ENCODE data around the gene ANAPC13.

Gene ANAPC13

DNA sequence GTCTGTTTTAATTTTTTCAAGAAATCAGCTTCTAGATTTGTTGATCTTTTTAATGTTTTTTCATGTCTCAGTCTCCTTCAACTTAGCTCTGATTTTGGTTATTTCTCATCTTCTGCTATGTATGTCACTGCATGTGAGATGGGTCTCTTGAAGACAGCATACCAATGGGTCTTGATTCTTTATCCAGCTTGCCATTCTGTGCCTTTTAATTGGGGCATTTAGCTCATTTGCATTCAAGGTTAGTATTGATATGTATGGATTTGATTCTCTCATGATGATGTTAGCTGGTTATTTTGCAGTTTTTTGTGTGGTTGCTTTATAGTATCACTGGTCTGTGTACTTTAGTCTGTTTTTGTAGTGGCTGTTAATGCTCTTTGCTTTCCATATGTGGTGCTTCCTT is 39.5 kb upstream of the ANAPC13 start:
- TF ChIP-seq, protein P1, sequence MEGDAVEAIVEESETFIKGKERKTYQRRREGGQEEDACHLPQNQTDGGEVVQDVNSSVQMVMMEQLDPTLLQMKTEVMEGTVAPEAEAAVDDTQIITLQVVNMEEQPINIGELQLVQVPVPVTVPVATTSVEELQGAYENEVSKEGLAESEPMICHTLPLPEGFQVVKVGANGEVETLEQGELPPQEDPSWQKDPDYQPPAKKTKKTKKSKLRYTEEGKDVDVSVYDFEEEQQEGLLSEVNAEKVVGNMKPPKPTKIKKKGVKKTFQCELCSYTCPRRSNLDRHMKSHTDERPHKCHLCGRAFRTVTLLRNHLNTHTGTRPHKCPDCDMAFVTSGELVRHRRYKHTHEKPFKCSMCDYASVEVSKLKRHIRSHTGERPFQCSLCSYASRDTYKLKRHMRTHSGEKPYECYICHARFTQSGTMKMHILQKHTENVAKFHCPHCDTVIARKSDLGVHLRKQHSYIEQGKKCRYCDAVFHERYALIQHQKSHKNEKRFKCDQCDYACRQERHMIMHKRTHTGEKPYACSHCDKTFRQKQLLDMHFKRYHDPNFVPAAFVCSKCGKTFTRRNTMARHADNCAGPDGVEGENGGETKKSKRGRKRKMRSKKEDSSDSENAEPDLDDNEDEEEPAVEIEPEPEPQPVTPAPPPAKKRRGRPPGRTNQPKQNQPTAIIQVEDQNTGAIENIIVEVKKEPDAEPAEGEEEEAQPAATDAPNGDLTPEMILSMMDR (IDR thresholded peaks at IDR 0.05; ENCODE audit: low read depth, low read length, missing control alignments) = no peak
- no peak overlapping the region for H3K4me3 ChIP-seq (ENCODE audit: low read depth, low read length)
- DNase-seq (ENCODE audit: low read depth) = no peak

DNA sequence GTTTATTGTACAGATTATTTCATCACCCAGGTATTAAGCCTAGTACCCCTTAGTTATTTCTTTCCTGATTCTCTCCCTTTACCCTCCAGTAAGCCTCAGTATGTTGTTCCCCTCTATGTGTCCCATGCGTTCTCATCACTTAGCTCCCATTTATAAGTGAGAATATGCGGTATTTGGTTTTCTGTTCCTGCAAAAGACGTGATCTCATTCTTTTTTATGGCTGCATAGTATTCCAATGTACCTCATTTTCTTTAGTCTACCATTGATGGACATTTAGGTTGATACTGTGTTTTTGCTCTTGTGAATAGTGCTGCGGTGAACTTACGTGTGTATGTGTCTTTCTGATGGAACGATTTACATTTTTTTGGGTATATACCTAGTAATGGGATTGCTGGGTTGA is 36.8 kb upstream of the ANAPC13 start:
- TF ChIP-seq, protein P1 (IDR thresholded peaks at IDR 0.05; ENCODE audit: low read depth, low read length, missing control alignments) = no peak
- no peak for DNase-seq (ENCODE audit: low read depth)
- H3K4me3 ChIP-seq (ENCODE audit: low read depth, low read length) = no peak overlapping the region

DNA sequence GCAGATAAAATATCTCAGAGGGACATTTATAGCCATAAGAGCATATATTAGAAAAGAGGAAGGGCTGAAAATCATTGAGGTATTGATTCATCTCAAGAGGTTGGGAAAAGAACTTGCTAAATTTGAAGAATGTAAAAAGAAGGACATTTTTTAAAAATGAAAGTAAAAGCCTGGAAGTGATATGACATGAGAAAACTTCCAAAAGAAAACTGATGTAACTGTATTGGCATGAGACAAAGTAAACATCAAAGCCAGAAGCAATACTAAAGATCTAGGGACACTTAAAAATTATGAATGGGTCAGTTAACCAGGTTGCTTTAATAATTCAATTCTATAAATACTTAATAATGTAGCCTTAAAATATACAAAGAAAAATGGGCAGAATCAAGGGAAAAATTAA is 32.0 kb upstream of the ANAPC13 start:
- no peak overlapping the region for H3K4me3 ChIP-seq (ENCODE audit: low read depth, low read length)
- TF ChIP-seq, protein P1 (IDR thresholded peaks at IDR 0.05; ENCODE audit: low read depth, low read length, missing control alignments) = no peak
- DNase-seq (ENCODE audit: low read depth) = no peak

DNA sequence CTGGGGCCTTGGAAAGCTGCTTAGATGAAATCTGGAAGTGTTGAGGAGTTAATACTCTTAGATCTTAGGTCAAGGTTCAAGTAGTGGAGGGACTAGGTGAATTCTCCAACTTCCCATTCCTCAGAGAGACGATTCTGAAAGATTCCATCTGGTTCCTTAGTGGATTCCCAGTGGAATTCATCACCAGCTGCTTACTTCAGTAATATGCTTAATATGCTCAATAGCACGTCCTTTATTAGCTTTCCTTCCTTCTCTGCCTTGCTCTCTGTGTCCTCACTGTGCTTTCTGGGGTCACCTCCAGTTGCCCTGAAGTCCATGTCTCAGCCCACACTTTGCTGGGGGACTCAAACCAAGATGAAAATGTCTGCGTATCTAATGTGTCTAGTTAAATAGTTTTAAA is 31.1 kb upstream of the ANAPC13 start:
- no peak overlapping the region for H3K4me3 ChIP-seq (ENCODE audit: low read depth, low read length)
- no peak for DNase-seq (ENCODE audit: low read depth)
- TF ChIP-seq, protein P1 (IDR thresholded peaks at IDR 0.05; ENCODE audit: low read depth, low read length, missing control alignments) = no peak

DNA sequence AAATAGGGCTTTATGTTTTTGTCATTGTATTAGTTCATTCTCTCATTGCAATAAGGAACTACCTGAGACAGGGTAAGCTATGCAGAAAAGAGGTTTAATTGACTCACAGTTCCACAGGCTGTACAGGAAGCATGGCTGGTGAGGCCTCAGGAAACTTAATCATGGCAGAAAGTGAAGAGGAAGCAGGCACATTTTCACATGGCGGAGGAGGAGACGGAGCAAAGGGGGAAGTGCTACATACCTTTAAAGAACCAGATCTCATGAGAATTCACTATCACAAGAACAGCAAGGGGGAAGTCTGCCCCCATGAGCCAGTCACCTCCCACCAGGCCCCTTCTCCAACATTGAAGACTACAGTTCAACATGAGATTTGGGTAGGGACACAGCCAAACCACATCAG is 25.7 kb upstream of the ANAPC13 start:
- TF ChIP-seq, protein P1 (IDR thresholded peaks at IDR 0.05; ENCODE audit: low read depth, low read length, missing control alignments) = no peak
- DNase-seq (ENCODE audit: low read depth) = no peak
- H3K4me3 ChIP-seq (ENCODE audit: low read depth, low read length) = no peak overlapping the region

DNA sequence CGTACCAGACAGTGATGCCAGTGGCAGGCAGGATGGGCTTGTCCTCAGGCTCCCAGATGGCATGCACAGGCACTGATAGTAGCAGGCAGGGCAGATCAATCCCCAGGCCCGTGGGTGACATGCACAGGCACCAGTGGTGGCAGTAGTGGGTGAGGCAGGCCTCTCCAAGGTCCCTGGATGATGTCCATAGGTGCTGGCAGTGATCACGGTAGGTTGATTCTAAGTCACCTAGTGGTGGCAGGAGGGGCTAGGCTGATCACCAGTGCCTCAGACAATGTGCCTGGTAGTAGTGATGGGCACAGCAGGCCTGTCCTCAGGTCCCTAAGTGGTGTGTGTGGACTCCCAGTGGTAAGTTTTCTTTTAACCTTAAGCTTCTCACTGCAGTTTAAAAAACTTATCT is 19.7 kb upstream of the ANAPC13 start:
- H3K4me3 ChIP-seq (ENCODE audit: low read depth, low read length) = no peak overlapping the region
- TF ChIP-seq, protein P1 (IDR thresholded peaks at IDR 0.05; ENCODE audit: low read depth, low read length, missing control alignments) = no peak
- DNase-seq (ENCODE audit: low read depth) = no peak

DNA sequence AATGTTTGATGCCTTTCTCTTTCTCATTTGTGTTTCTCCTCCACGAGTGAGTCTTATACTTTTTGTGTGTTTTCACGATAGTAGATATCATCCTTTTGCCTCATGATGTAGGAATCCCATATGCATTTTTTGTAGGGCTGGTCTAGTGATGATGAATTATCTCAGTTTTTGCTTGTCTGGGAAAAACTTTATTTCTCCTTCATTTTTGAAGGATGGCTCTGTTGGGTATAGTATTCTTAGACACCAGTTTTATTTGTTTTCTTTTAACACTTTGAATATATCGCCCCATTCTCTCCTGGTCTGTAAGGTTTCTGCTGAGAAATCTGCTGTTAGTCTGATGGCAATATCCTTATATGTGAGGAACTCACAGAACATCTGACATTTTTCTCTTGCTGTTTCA is 18.3 kb upstream of the ANAPC13 start:
- no peak overlapping the region for H3K4me3 ChIP-seq (ENCODE audit: low read depth, low read length)
- no peak for DNase-seq (ENCODE audit: low read depth)
- TF ChIP-seq, protein P1 (IDR thresholded peaks at IDR 0.05; ENCODE audit: low read depth, low read length, missing control alignments) = no peak

Data from GM12864 (cell line).